Upper lobe of left lung (tissue), 6 donors: ENCODE measurements around the gene LILRB3. TPM values are rescaled to one million over a fixed set of nuclear protein-coding genes. Genes with fewer than 3 reads are reported as not detected.

Experiments
- ATAC-seq, 2 donors: fragments of 200-7000 bp; cut with Tn5 transposase; one replicate each; pipeline ENCODE4 v1.9.1; 2022; ENCODE audit warnings: mild to moderate bottlenecking in 2 of 2, moderate library complexity in 2 of 2; ENCODE audit not compliant: low FRiP score in 2 of 2
- DNase-seq, 2 donors: peaks; one replicate each; pipeline ENCODE4 v3.0.0-alpha.2; 2019 to 2020
- H3K27ac ChIP-seq, 4 donors: fragments of 200-600 bp; sonication (generic); one replicate each; pipeline ENCODE4 v1.5.1; 2016 to 2019
- H3K27me3 ChIP-seq, 4 donors: fragments of 200-600 bp; sonication (generic); one replicate each; pipeline ENCODE4 v1.5.1; 2017 to 2019
- H3K36me3 ChIP-seq, 4 donors: fragments of 200-600 bp; sonication (generic); one replicate each; pipeline ENCODE4 v1.5.1; 2016 to 2019
- H3K4me1 ChIP-seq, 4 donors: fragments of 200-600 bp; sonication (generic); one replicate each; pipeline ENCODE4 v1.5.1; 2018 to 2019
- H3K4me3 ChIP-seq, 4 donors: fragments of 200-600 bp; sonication (generic); one replicate each; pipeline ENCODE4 v1.5.1; 2017 to 2019; ENCODE audit warnings: mild to moderate bottlenecking in 2 of 4, moderate library complexity in 1 of 4
- H3K9me3 ChIP-seq, 4 donors: fragments of 200-600 bp; sonication (generic); one replicate each; pipeline ENCODE4 v1.5.1; 2018 to 2019
- EP300 ChIP-seq, 4 donors: sonication (generic); formaldehyde crosslinking; IDR thresholded peaks; one replicate each; pipeline ENCODE4 v1.5.1; 2017; ENCODE audit warnings: antibody characterized with exemption in 4 of 4, control low read depth in 2 of 4
- POLR2A ChIP-seq, 4 donors: fragments of 450-650 bp; IDR thresholded peaks; one replicate each; pipeline ENCODE4 v1.5.1; 2016 to 2017; ENCODE audit warnings: antibody characterized with exemption in 4 of 4, mild to moderate bottlenecking in 2 of 4
- POLR2AphosphoS5 ChIP-seq, 2 donors: sonication (generic); formaldehyde crosslinking; IDR thresholded peaks; one replicate each; pipeline ENCODE4 v1.5.1; 2017; ENCODE audit warnings: antibody characterized with exemption in 2 of 2
- WGBS, 2 donors: methylation state at CpG; one replicate each; pipeline ENCODE4 v1.1.5; 2017 to 2018; 5-methylcytosine and 5-hydroxymethylcytosine counted together
- total RNA-seq, 6 donors: library from RNA; depleted of rRNA in 4 of 6; stranded (reverse); fragments of >200 nt in 4 of 6; gene quantifications; one replicate each; pipeline versions ENCODE4 v1.1.0 to v1.2.1, GENCODE V29; 2016 to 2021
- TF ChIP-seq, protein P1 (sequence below), 6 experiments: fragments of 450-650 bp in 4 of 6; fragments of 200-600 bp in 2 of 6; sonication (generic) in 2 of 6; IDR thresholded peaks; one replicate each; pipeline ENCODE4 v1.5.1; 2016 to 2019; ENCODE audit warnings: antibody characterized with exemption in 6 of 6
- donor health status: DM: no; HTN: no; CAD: no; lungs with moderate emphysema.
- donor health status: DM: no; HTN: yes; CAD: no; lungs with severe emphysema.

The LILRB3 gene
- total RNA-seq, 6 donors from 2014 or later: 43.4 to 106 (median 70.7) TPM

DNA sequence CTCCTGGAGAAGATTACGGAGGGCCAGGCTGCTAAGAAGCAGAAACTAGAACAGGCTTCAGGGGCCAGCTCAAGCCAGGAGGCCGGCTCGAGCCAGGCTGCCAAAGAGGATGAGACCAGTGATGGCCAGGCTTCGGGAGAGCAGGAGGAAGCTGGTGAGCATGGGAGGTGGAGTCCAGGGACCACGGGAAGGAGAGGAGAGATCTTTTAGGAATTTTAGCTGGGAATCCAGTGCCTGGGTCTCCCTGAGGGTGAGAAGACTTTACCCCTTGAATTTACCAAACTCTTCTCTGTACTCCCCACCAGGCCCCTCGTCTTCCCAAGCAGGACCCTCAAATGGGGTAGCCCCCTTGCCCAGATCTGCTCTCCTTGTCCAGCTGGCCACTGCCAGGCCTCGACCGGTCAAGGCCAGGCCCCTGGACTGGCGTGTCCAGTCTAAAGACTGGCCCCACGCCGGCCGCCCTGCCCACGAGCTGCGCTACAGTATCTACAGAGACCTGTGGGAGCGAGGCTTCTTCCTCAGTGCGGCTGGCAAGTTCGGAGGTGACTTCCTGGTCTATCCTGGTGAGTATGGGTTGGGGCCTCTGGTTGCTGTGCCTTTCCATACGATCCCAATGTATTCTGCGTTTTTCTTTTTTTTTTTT, 30.9 kb downstream of the LILRB3 start:
- H3K27me3 ChIP-seq: no peaks in the 10 kb centered on the region
- WGBS, 2 donors: 68 to 73% methylated on average over 16 to 19 of the region's 19 CpGs
- DNase-seq: peak in 1 of 2 donors; percentile 88
- peak overlapping the region; percentile 99 to 100 (median 99) for H3K27ac ChIP-seq
- TF ChIP-seq EP300 (IDR thresholded peaks at IDR 0.05) (no peak), POLR2A (IDR thresholded peaks at IDR 0.05) (no peak), POLR2AphosphoS5 (IDR thresholded peaks at IDR 0.05) (no peak)
- TF ChIP-seq, protein P1, sequence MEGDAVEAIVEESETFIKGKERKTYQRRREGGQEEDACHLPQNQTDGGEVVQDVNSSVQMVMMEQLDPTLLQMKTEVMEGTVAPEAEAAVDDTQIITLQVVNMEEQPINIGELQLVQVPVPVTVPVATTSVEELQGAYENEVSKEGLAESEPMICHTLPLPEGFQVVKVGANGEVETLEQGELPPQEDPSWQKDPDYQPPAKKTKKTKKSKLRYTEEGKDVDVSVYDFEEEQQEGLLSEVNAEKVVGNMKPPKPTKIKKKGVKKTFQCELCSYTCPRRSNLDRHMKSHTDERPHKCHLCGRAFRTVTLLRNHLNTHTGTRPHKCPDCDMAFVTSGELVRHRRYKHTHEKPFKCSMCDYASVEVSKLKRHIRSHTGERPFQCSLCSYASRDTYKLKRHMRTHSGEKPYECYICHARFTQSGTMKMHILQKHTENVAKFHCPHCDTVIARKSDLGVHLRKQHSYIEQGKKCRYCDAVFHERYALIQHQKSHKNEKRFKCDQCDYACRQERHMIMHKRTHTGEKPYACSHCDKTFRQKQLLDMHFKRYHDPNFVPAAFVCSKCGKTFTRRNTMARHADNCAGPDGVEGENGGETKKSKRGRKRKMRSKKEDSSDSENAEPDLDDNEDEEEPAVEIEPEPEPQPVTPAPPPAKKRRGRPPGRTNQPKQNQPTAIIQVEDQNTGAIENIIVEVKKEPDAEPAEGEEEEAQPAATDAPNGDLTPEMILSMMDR (IDR thresholded peaks at IDR 0.05): no peak
- peak overlapping the region; percentile 73 to 85 (median 80) for H3K4me3 ChIP-seq
- peaks cover 0 to 22% (median 15%) of the 10 kb centered on the region in 4 donors for H3K36me3 ChIP-seq
- H3K4me1 ChIP-seq: peaks cover 19 to 33% (median 22%) of the 10 kb centered on the region in 4 donors
- no peaks in the 10 kb centered on the region for H3K9me3 ChIP-seq
- no peak for ATAC-seq

DNA sequence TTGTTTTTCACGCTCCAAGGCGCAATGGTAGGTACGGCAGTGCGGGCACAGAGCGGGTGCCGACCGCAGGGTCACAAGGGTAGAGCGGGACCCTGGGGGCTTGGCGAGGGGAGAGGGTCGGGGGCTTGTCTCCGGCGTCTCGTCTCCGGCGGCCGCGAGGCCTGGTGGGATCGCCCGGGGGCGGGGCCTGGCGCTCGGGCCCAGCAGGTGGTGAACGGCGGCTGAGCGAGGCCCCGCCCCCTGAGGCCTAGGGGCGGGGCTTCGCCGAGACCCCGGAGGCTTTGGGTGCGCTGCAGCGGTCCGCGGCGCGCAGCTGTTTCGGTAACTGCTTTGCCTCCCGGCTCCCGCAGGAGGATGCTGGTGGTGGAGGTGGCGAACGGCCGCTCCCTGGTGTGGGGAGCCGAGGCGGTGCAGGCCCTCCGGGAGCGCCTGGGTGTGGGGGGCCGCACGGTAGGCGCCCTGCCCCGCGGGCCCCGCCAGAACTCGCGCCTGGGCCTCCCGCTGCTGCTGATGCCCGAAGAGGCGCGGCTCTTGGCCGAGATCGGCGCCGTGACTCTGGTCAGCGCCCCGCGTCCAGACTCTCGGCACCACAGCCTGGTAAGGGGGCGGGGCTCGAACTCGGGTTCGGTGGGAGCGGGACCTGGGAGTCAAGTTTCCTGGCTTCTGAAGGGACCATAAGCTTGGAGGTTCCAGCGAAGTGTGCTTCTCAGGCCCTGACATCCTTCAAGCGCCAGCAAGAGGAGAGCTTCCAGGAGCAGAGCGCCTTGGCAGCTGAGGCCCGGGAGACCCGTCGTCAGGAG, 31.6 kb downstream of the LILRB3 start, which contains the start of gene TSEN34:
Gene TSEN34, plus strand, starts transcription at position 298 of the 800 bp plus-strand sequence. Its CDS starts 57 bp downstream, at position 355.
- Histone ChIP-seq H3K27ac (peak within 1 kb of the TSS; percentile 99 to 100 (median 99)), H3K4me3 (peak within 1 kb of the TSS; percentile 73 to 85 (median 80)), H3K9me3 (no peaks in the 10 kb centered on the region), H3K36me3 (peaks cover 0 to 29% (median 19%) of the 10 kb centered on the region in 4 donors), H3K27me3 (no peaks in the 10 kb centered on the region), H3K4me1 (peaks cover 19 to 33% (median 22%) of the 10 kb centered on the region in 4 donors)
- TF ChIP-seq, protein P1 (IDR thresholded peaks at IDR 0.05): peak in 2 of 6 experiments; percentile 9 to 25
- TF ChIP-seq EP300 (IDR thresholded peaks at IDR 0.05) (no peak), POLR2AphosphoS5 (IDR thresholded peaks at IDR 0.05) (peak; percentile 9 to 84), POLR2A (IDR thresholded peaks at IDR 0.05) (peak in 3 of 4 donors; percentile 32 to 92 (median 89))
- DNase-seq: peak; percentile 93 to 98
- 0 to 2% methylated on average over 15 to 18 of the region's 77 CpGs for whole genome bisulfite sequencing, 2 donors
- peak; percentile 52 to 67 for ATAC-seq

DNA sequence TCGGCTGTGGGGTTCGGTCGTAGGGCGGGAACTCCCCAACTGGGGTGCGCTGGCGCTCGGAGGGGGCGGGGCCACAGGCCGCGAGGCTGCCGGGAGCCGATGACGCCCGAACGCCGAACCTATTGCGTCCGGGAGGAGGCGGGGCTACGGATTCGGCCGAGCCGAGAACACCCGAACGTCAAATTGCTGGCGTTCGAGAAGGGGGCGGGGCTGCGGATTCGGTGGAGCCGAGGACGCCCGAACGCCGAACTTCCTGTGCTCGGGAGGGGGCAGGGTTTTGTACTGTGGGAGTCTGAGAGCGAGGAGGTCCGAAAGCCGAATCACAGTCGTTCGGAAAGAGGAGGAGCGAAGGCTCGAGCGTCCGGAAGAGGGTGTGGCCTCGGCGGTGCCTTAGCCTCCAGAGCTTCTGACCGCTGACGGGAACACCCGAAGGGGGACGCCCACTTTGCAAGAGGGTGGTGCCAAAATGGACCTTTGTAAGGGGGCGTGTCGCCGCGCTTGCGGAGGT, 32.2 kb downstream of the LILRB3 start:
- H3K27me3 ChIP-seq: no peaks in the 10 kb centered on the region
- 0 to 3% methylated on average over 6 to 54 of the region's 56 CpGs for WGBS, 2 donors
- no peaks in the 10 kb centered on the region for H3K9me3 ChIP-seq
- ATAC-seq: peak; percentile 85 to 93
- H3K4me1 ChIP-seq: peaks cover 19 to 33% (median 22%) of the 10 kb centered on the region in 4 donors
- peak overlapping the region; percentile 99 to 100 (median 99) for H3K27ac ChIP-seq
- peak; percentile 99 for DNase-seq
- H3K36me3 ChIP-seq: peaks cover 0 to 29% (median 19%) of the 10 kb centered on the region in 4 donors
- no peak for TF ChIP-seq POLR2A (IDR thresholded peaks at IDR 0.05)
- no peak for TF ChIP-seq EP300 (IDR thresholded peaks at IDR 0.05)
- TF ChIP-seq, protein P1 (IDR thresholded peaks at IDR 0.05): no peak
- TF ChIP-seq POLR2AphosphoS5 (IDR thresholded peaks at IDR 0.05): peak in 1 of 2 donors; percentile 19
- H3K4me3 ChIP-seq: peak overlapping the region; percentile 73 to 85 (median 80)

DNA sequence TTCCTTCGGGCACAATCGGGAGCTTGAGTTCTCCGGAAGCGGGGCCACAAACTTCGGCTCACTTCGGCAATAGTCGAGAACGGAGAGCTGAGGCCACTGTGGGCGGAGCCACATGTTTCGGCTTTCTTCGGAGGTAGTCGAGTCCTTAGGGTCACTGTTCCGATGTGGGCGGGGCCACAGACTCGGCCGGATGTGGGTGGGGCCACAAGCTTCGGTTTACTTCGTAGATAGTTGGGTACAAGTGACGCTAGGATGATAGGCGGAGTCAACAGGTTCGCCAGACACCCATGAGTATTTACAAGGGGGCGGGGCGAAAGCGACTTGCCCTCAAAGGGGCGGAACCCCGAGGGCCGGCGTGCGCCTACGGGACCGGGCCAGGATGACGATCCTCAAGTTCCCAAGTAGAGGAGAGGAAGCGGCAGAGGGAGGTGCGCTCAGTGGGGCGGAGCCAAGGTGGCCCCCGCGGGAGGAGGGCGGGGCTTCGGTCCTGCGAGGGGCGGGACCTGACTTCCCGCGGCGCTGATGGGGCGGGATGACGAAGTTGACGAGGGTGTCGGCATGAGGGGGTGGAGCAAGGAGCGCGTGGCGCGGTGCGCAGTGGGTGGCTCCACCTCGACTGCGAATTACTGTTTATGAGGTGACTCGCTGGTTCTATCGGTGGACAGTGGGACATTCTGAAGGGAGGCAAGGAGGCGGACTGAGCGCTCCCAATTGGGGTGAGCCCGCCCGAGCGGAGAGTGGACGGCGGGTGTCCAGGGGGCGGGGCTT, 32.9 kb downstream of the LILRB3 start:
- 0 to 1% methylated on average over 39 to 50 of the region's 65 CpGs for WGBS, 2 donors

More for the DNA sequence above, 32.9 kb downstream of the LILRB3 start:
- ATAC-seq (peak; percentile 86 to 95), DNase-seq (peak; percentile 100)
- H3K36me3 ChIP-seq: peaks cover 0 to 28% (median 19%) of the 10 kb centered on the region in 4 donors
- no peaks in the 10 kb centered on the region for H3K27me3 ChIP-seq
- H3K4me1 ChIP-seq: peaks cover 19 to 33% (median 22%) of the 10 kb centered on the region in 4 donors
- peak overlapping the region in 3 of 4 donors; percentile 78 to 85 (median 82) for H3K4me3 ChIP-seq
- no peaks in the 10 kb centered on the region for H3K9me3 ChIP-seq
- peak overlapping the region; percentile 99 to 100 (median 99) for H3K27ac ChIP-seq
- TF ChIP-seq, protein P1 (IDR thresholded peaks at IDR 0.05): peak in 1 of 6 experiments; percentile 15
- TF ChIP-seq EP300 (IDR thresholded peaks at IDR 0.05): peak in 1 of 4 donors; percentile 76
- TF ChIP-seq POLR2A (IDR thresholded peaks at IDR 0.05): peak in 3 of 4 donors; percentile 34 to 81 (median 79)
- peak; percentile 72 to 90 for TF ChIP-seq POLR2AphosphoS5 (IDR thresholded peaks at IDR 0.05)
